A204.1 (cell line): ENCODE results near the gene NHEJ1.
A peak's percentile ranks its signal among the peaks of the same experiment; 100 is the strongest.

Source experiments
- FAIRE-seq: peaks from 2 replicates; lab custom pipeline; 2012; peaks lifted over from hg19 to GRCh38; lab: Jason Lieb, UNC

Gene NHEJ1

DNA sequence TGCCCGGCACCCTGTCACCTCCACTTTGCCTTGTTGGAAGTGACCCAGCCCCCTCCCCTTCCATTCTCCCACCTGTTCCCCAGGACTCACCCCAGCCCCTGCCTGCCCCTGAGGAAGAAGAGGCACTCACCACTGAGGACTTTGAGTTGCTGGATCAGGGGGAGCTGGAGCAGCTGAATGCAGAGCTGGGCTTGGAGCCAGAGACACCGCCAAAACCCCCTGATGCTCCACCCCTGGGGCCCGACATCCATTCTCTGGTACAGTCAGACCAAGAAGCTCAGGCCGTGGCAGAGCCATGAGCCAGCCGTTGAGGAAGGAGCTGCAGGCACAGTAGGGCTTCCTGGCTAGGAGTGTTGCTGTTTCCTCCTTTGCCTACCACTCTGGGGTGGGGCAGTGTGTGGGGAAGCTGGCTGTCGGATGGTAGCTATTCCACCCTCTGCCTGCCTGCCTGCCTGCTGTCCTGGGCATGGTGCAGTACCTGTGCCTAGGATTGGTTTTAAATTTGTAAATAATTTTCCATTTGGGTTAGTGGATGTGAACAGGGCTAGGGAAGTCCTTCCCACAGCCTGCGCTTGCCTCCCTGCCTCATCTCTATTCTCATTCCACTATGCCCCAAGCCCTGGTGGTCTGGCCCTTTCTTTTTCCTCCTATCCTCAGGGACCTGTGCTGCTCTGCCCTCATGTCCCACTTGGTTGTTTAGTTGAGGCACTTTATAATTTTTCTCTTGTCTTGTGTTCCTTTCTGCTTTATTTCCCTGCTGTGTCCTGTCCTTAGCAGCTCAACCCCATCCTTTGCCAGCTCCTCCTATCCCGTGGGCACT, 21.9 kb upstream of the NHEJ1 start:
- no peak for FAIRE-seq

DNA sequence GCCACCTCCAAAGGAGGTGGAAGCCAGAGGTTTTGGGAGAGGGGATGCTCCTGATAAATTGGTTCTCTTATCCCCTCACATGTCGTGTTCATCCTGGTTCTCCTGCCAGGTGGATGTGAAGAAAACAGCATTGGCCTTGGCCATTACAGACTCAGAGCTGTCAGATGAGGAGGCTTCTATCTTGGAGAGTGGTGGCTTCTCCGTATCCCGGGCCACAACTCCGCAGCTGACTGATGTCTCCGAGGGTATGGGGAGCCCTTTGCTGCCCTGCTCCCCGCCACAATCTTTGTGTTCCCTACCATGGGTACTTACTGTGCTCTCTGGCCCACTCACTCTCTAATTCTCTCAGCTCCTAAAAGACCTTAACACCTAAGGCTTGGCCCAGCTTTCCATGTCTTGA, 20.9 kb upstream of the NHEJ1 start:
- no peak for FAIRE-seq

- no peak for FAIRE-seq
Measured at GRCh38 chr2:219180961-219181360, 20.3 kb upstream of the NHEJ1 start.

DNA sequence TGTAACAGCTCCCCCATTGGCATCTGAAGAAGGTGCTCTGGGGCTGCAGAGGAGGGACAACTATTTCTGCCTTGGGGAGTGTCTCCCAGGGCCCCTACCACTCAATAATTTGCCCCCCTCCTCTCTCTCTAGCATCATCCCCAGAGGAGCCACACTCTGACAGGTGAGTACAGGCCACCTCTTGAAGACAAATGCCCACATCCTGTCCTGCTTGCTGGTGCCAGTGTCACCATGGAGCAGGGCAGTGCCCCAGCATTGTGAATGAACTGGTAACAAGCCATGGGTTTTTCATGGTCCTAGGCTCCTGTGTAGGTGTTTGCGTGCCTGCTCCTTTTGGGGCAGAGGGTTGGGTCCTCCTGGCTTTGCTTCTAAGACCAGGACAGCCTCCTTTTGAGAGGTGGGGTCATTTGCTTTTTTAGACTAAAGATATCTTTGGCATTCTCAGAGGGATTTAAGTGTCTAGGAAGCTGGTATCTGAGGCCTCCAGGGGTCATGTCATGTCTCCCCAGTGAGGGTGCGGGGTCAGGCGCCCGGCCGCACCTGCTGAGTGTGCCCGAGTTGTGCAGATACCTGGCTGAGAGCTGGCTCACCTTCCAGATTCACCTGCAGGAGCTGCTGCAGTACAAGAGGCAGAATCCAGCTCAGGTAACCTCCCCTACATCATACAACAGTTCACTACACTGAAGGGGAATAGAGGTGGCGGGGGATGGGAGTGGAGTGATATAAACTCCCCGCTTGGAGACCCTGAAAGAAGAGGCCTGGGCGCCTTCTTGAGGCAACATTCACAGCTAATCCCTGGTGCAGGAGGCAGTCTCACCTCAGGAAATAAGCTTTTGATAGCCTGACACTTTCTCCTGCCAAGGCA, 19.2 kb upstream of the NHEJ1 start:
- no peak for FAIRE-seq

DNA sequence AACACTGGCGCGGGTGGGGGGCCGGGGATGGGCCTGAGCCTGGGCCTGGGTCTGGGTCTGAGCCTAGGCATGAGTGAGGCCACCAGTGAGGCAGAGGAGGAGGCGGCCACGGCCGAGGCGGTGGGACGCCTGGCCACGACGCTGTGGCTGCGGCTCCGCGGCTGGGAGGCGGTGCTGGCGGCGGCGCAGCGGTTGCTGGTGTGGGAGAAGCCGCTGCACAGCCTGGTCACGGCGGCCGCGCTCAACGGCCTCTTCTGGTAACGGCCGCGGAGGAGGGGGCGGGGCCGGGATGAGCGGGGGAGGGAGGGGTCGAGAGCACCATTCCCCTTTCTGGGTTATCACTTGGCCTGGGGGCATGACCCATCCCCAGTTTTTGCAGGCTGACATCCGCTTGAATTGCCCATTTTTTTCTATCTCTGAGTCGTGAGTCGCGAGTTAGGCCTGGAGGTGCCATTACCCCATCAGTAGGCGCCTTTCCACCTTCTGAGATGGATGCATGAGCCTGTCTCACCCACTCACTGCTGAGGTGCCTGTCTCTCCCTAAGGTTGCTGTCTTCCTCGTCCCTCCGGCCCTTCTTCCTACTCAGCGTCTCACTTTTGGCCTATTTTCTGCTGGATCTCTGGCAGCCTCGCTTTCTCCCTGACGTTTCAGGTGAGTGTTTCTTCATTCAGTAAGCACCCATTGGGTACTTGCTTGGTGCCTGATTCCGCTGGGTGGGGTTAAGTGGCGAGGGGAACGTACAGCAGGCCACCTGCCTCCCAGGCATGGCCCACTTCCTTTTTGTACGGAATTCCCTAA, 18.0 kb upstream of the NHEJ1 start:
- FAIRE-seq, result no peak

GRCh38 chr2:219177552-219178376, 17.1 kb upstream of the NHEJ1 start, which contains the start of gene RETREG2:
RETREG2 (plus strand) TSS chr2:219178275; CDS start chr2:219178353, 78 bp downstream.
- FAIRE-seq, result no peak

- no peak for FAIRE-seq
Measured at GRCh38 chr2:219176818-219177551, 16.4 kb upstream of the NHEJ1 start, which contains the start of gene CNPPD1. CNPPD1 (minus strand) TSS chr2:219176925; CDS start chr2:219176828, 97 bp downstream.

DNA sequence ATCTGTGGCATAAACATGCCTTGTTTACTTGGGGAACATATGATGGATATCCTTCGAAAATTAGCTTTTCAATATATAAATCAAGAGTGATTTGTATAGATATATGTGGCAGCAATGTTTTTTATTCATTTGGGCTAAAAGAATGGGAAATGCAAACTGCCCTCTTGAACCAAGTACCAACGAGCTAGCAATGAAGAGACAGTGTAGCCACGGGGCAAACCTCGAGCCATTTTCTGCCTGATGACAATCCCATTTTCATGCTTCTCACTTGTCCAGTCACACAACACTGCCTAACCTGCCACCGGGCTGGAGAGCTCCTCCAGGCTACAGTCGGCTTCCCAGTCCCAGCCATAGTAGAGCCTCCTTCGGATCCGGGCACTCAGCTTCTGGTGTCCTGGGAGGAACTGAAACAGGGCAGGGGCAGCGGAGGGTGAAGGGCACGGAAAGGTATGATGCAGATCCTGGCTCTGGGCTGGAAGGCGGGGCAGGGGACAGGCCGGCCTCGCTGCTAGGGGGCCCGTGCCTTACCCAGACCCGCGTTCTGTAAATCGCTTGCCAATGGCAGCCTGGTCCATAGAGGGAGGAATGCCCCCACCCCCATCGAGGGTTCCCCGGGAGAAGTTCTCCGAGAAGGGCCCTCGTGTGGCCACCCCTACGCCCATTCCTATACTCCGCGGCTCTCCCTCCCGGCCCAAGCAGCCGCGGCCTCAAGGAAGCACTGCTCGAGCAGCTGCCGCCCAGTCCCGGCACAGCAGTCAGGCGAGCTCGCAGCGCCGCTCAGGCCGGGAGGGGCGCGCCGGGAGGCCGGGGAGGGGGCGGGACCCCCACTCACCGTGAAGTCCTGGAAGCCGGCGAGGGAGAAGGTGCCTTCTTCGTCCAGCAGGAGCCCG, 15.6 kb upstream of the NHEJ1 start:
- no peak for FAIRE-seq

DNA sequence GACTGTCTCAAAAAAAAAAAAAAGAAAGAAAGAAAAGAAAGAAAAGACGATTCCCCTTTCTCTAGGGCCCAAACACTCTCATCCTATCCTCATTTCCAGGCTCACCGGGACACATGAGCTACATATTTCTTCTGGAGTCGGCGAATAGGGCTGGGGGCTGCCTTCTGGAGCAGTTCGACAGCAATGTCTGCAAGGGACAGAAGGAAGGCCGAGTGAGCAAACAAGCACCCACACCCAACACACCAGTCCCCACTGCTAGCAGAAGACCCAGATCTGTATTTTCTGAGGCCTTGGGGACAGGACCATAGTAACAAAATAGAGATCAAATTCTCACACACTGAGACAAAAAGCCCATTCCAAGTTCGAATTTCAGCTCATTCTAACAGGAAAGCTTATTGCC, 14.9 kb upstream of the NHEJ1 start:
- FAIRE-seq, result no peak

- FAIRE-seq, result no peak
Measured at GRCh38 chr2:219174801-219175200, 14.2 kb upstream of the NHEJ1 start.

DNA sequence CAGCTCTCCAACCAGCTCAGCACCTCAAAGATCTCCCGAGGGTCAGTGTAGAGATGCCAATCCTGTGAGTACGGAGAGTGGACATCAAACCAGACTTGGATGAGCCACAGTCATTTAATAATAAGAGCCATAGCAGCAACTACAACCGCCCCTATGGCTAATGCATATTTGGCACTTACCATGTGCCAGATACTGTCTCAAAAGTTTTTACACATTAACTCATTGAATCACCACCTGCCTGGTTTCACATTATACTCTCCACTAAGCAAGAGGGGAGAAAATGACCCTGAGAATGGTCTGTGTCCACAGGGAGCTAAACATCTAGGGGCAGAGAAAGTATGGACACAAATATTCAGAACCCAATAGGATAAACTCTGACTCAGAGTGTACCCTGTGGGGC, 13.5 kb upstream of the NHEJ1 start:
- FAIRE-seq, result no peak

- no peak for FAIRE-seq
Measured at GRCh38 chr2:219173176-219173575, 12.6 kb upstream of the NHEJ1 start.

- FAIRE-seq, result no peak
Measured at GRCh38 chr2:219172231-219173154, 11.9 kb upstream of the NHEJ1 start.

- FAIRE-seq, result peak; percentile 43
Measured at GRCh38 chr2:219171231-219171651, 10.6 kb upstream of the NHEJ1 start.

- no peak for FAIRE-seq
Measured at GRCh38 chr2:219169930-219170654, 9.5 kb upstream of the NHEJ1 start, which contains the start of gene SLC23A3. SLC23A3 (minus strand) TSS chr2:219170029; CDS start chr2:219169984, 45 bp downstream.

DNA sequence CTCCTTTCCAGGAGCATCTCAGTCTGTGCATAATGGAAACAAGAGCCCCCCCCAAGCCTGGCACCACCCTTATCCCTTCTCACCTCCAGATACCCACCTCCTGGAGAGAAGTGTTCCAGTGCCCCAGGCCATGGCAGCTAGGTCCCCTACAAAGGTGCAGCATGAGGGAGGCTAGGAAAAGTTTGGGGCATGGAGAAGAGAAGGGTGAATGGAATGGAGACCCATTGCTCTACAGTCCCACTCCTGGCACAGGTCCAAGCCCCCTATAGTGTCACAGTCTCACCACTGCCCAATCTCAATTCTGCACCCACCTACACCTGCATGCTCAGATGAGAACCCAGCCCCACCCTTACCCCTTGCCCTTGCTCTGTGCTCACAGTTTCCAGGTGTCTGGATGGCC, 8.3 kb upstream of the NHEJ1 start:
- FAIRE-seq, result no peak

GRCh38 chr2:219168526-219168925, 7.9 kb upstream of the NHEJ1 start:
- no peak for FAIRE-seq

- no peak for FAIRE-seq
Measured at GRCh38 chr2:219167997-219168396, 7.4 kb upstream of the NHEJ1 start.
